ENCODE measurements around the gene RBM8A.
"Not testable (repeated sequence)": the region's sequence is repeated elsewhere in the genome, so short reads cannot be mapped to it uniquely, and the experiment has no call there.

Gene RBM8A

GRCh38 chr1:145956361-145956760 lies 29.1 kb upstream of the RBM8A start:
- no peak for DNase-seq

GRCh38 chr1:145955436-145955835 lies 28.2 kb upstream of the RBM8A start:
- DNase-seq = no peak

GRCh38 chr1:145953861-145954260 lies 26.6 kb upstream of the RBM8A start:
- no peak for DNase-seq

GRCh38 chr1:145952903-145953302 lies 25.6 kb upstream of the RBM8A start:
- DNase-seq = no peak

GRCh38 chr1:145951526-145951925 lies 24.2 kb upstream of the RBM8A start:
- no peak for DNase-seq

- DNase-seq = no peak
Observed at GRCh38 chr1:145949219-145949618, 21.9 kb upstream of the RBM8A start.

GRCh38 chr1:145947551-145947950 lies 20.3 kb upstream of the RBM8A start:
- no peak for DNase-seq

- no peak for DNase-seq
Observed at GRCh38 chr1:145946477-145946986, 19.2 kb upstream of the RBM8A start.

- DNase-seq = no peak
Observed at GRCh38 chr1:145944532-145944931, 17.2 kb upstream of the RBM8A start.

GRCh38 chr1:145942871-145943270 lies 15.6 kb upstream of the RBM8A start:
- no peak for DNase-seq

- no peak for DNase-seq
Observed at GRCh38 chr1:145942405-145942804, 15.1 kb upstream of the RBM8A start.

GRCh38 chr1:145937436-145937835 lies 10.2 kb upstream of the RBM8A start:
- DNase-seq = no peak

- DNase-seq = no peak
Observed at GRCh38 chr1:145936247-145936646, 9.0 kb upstream of the RBM8A start.

- no peak for DNase-seq
Observed at GRCh38 chr1:145935708-145936107, 8.4 kb upstream of the RBM8A start.

- not testable (repeated sequence) for DNase-seq
Observed at GRCh38 chr1:145932522-145933009, 5.3 kb upstream of the RBM8A start.

GRCh38 chr1:145927916-145928643 lies 796 bp upstream of the RBM8A start:
- no peak for DNase-seq

- no peak for DNase-seq
Observed at GRCh38 chr1:145926686-145927062, 610 bp downstream of the RBM8A start.

GRCh38 chr1:145922266-145922665 lies 5.0 kb downstream of the RBM8A start:
- DNase-seq = no peak

GRCh38 chr1:145920297-145920696 lies 7.0 kb downstream of the RBM8A start:
- DNase-seq = not testable (repeated sequence)

GRCh38 chr1:145918992-145919939 lies 8.0 kb downstream of the RBM8A start:
- no peak for DNase-seq

GRCh38 chr1:145918144-145918991 lies 8.9 kb downstream of the RBM8A start, which contains the start of gene PEX11B:
PEX11B (minus strand) TSS chr1:145918717; CDS start chr1:145918688, 29 bp downstream.
- peak; percentile 82 for DNase-seq

GRCh38 chr1:145917595-145917994 lies 9.7 kb downstream of the RBM8A start:
- DNase-seq = no peak

GRCh38 chr1:145916745-145917144 lies 10.5 kb downstream of the RBM8A start:
- DNase-seq = no peak

All from NK-92 treated with Interleukin-12 subunit alpha and Interleukin-12 subunit beta, amount 100 ng/mL, for 24 hours (cell line).